ENCODE measurements around the gene SOX11. TPM values are rescaled to one million over a fixed set of nuclear protein-coding genes. Genes with fewer than 3 reads are reported as not detected.
"Not testable (repeated sequence)": the region's sequence is repeated elsewhere in the genome, so short reads cannot be mapped to it uniquely, and the experiment has no call there.

SOX11 gene
- total RNA-seq, 1 experiment from 2014 or later = 0.02 TPM

- CTCF ChIA-PET = no interaction called here
- Histone ChIP-seq H3K9me2 (ENCODE audit: insufficient read depth) (no peaks in the 10 kb centered on the region), H3K4me2 (ENCODE audit: low read length) (no peak overlapping the region), H3K36me3 (ENCODE audit: control insufficient read depth in 1 of 2, insufficient read depth in 2 of 2, low read length in 2 of 2) (no peaks in the 10 kb centered on the region), H4K20me1 (ENCODE audit: insufficient read depth) (no peaks in the 10 kb centered on the region), H3K27ac (ENCODE audit: low read depth, low read length) (no peak overlapping the region), H3K9ac (ENCODE audit: low read length) (no peak overlapping the region), H3K79me2 (ENCODE audit: insufficient read depth, low read length) (no peaks in the 10 kb centered on the region), H3K4me1 (ENCODE audit: control insufficient read depth in 1 of 2, insufficient read depth in 2 of 2, low read length in 2 of 2) (no peaks in the 10 kb centered on the region), H3K4me3 (replicated peaks in 1 of 2; ENCODE audit: low read depth in 1 of 2, low read length in 2 of 2) (no peak overlapping the region), H2AFZ (ENCODE audit: low read depth, low read length, poor library complexity, severe bottlenecking) (no peak overlapping the region), H3K9me3 (ENCODE audit: control insufficient read depth in 1 of 2, insufficient read depth in 1 of 2, low read depth in 1 of 2, low read length in 2 of 2) (peaks cover 8 to 36% of the 10 kb centered on the region in 2 experiments; a peak in 2 of 4 replicates), H3K27me3 (ENCODE audit: insufficient read depth, low read length) (no peaks in the 10 kb centered on the region)
- TF ChIP-seq EZH2phosphoT487 (IDR thresholded peaks at IDR 0.05; ENCODE audit: borderline replicate concordance) = no peak
- TF ChIP-seq CEBPB (IDR thresholded peaks at IDR 0.05; ENCODE audit: low read depth) = no peak
- no TSS peak for BruUV-seq (replicated peaks)
- intact Hi-C loops (cut with micrococcal nuclease) = no loop called here
- no peak for DNase-seq (ENCODE audit: low read depth, low spot score)
- ATAC-seq = no peak
- POLR2A ChIA-PET = no interaction called here
- RAD21 ChIA-PET (ENCODE audit: low non-redundant PET in 1 of 2, low total read pairs in 2 of 2, uncharacterized antibody in 2 of 2, unreplicated experiment in 2 of 2) = no interaction called here
Measured at GRCh38 chr2:5666798-5667197, 25.4 kb upstream of the SOX11 start.

GRCh38 chr2:5667655-5668054 lies 24.5 kb upstream of the SOX11 start:
- H3K4me1 ChIP-seq (ENCODE audit: control insufficient read depth in 1 of 2, insufficient read depth in 2 of 2, low read length in 2 of 2); H3K27me3 ChIP-seq (ENCODE audit: insufficient read depth, low read length); BruUV-seq (replicated peaks); H4K20me1 ChIP-seq (ENCODE audit: insufficient read depth); H3K9ac ChIP-seq (ENCODE audit: low read length); H3K36me3 ChIP-seq (ENCODE audit: control insufficient read depth in 1 of 2, insufficient read depth in 2 of 2, low read length in 2 of 2); intact Hi-C loops (cut with micrococcal nuclease); H3K4me3 ChIP-seq (replicated peaks in 1 of 2; ENCODE audit: low read depth in 1 of 2, low read length in 2 of 2); H2AFZ ChIP-seq (ENCODE audit: low read depth, low read length, poor library complexity, severe bottlenecking); POLR2A ChIA-PET; ATAC-seq; H3K27ac ChIP-seq (ENCODE audit: low read depth, low read length); CTCF ChIA-PET; DNase-seq (ENCODE audit: low read depth, low spot score); RAD21 ChIA-PET (ENCODE audit: low non-redundant PET in 1 of 2, low total read pairs in 2 of 2, uncharacterized antibody in 2 of 2, unreplicated experiment in 2 of 2); H3K9me2 ChIP-seq (ENCODE audit: insufficient read depth); H3K79me2 ChIP-seq (ENCODE audit: insufficient read depth, low read length); H3K4me2 ChIP-seq (ENCODE audit: low read length): not testable (repeated sequence)
- peaks cover 8 to 33% of the 10 kb centered on the region in 2 experiments; a peak in 2 of 4 replicates for H3K9me3 ChIP-seq (ENCODE audit: control insufficient read depth in 1 of 2, insufficient read depth in 1 of 2, low read depth in 1 of 2, low read length in 2 of 2)

- ATAC-seq (no peak), DNase-seq (ENCODE audit: low read depth, low spot score) (no peak)
- no TSS peak for BruUV-seq (replicated peaks)
- H3K9me2 ChIP-seq (ENCODE audit: insufficient read depth) = no peaks in the 10 kb centered on the region
- H3K4me3 ChIP-seq (replicated peaks in 1 of 2; ENCODE audit: low read depth in 1 of 2, low read length in 2 of 2) = no peak overlapping the region
- intact Hi-C loops (cut with micrococcal nuclease) = no loop called here
- no peaks in the 10 kb centered on the region for H3K79me2 ChIP-seq (ENCODE audit: insufficient read depth, low read length)
- TF ChIP-seq POLR2A (IDR thresholded peaks at IDR 0.05; ENCODE audit: borderline replicate concordance, extremely low read depth, insufficient read depth, insufficient read length) (no peak), CEBPB (IDR thresholded peaks at IDR 0.05; ENCODE audit: low read depth) (no peak)
- no peaks in the 10 kb centered on the region for H3K36me3 ChIP-seq (ENCODE audit: control insufficient read depth in 1 of 2, insufficient read depth in 2 of 2, low read length in 2 of 2)
- H2AFZ ChIP-seq (ENCODE audit: low read depth, low read length, poor library complexity, severe bottlenecking) = no peak overlapping the region
- no peaks in the 10 kb centered on the region for H4K20me1 ChIP-seq (ENCODE audit: insufficient read depth)
- no peak overlapping the region for H3K4me2 ChIP-seq (ENCODE audit: low read length)
- ChIA-PET POLR2A (no interaction called here), CTCF (no interaction called here), RAD21 (ENCODE audit: low non-redundant PET in 1 of 2, low total read pairs in 2 of 2, uncharacterized antibody in 2 of 2, unreplicated experiment in 2 of 2) (no interaction called here)
- no peaks in the 10 kb centered on the region for H3K4me1 ChIP-seq (ENCODE audit: control insufficient read depth in 1 of 2, insufficient read depth in 2 of 2, low read length in 2 of 2)
- H3K9me3 ChIP-seq (ENCODE audit: control insufficient read depth in 1 of 2, insufficient read depth in 1 of 2, low read depth in 1 of 2, low read length in 2 of 2) = peaks cover 8 to 30% of the 10 kb centered on the region in 2 experiments; a peak in 2 of 4 replicates
- H3K27me3 ChIP-seq (ENCODE audit: insufficient read depth, low read length) = no peaks in the 10 kb centered on the region
- H3K27ac ChIP-seq (ENCODE audit: low read depth, low read length) = no peak overlapping the region
- H3K9ac ChIP-seq (ENCODE audit: low read length) = no peak overlapping the region
Measured at GRCh38 chr2:5668682-5669250, 23.4 kb upstream of the SOX11 start.

Measured in HCT116 (cell line).